UCSD-AML1 (cell line): ENCODE data around the gene MYADML2.
"Not testable (repeated sequence)": the region's sequence is repeated elsewhere in the genome, so short reads cannot be mapped to it uniquely, and the experiment has no call there.

Experiments
- DNase-seq: peaks from one replicate; lab custom pipeline; 2025; ENCODE audit not compliant: unreplicated experiment; lab: John Stamatoyannopoulos, UW

The MYADML2 gene

DNA sequence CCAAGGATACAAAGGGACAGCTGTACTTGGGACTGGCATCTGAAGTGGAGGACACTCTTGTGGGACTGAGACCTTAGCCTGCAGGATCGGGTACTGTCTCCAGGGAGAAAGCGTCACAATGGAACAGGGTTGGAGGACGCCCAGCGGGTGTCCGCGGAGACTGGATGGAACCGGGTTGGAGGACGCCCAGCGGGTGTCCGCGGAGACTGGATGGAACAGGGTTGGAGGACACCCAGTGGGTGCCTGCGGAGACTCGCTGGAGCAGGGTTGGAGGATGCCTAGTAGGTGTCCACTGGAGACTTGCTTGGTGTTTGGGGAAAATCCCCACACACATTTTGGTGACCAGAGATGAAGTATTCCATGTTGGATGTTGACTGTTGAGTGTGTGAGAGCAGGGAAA, at the start of gene MYADML2:
MYADML2 (minus strand) TSS at position 45 of the 400 bp plus-strand sequence. CDS start 5,492 bp downstream, outside the sequence.
- no peak for DNase-seq

GRCh38 chr17:81996232-81996756, 49.3 kb upstream of the MYADML2 start:
- DNase-seq, result no peak

DNA sequence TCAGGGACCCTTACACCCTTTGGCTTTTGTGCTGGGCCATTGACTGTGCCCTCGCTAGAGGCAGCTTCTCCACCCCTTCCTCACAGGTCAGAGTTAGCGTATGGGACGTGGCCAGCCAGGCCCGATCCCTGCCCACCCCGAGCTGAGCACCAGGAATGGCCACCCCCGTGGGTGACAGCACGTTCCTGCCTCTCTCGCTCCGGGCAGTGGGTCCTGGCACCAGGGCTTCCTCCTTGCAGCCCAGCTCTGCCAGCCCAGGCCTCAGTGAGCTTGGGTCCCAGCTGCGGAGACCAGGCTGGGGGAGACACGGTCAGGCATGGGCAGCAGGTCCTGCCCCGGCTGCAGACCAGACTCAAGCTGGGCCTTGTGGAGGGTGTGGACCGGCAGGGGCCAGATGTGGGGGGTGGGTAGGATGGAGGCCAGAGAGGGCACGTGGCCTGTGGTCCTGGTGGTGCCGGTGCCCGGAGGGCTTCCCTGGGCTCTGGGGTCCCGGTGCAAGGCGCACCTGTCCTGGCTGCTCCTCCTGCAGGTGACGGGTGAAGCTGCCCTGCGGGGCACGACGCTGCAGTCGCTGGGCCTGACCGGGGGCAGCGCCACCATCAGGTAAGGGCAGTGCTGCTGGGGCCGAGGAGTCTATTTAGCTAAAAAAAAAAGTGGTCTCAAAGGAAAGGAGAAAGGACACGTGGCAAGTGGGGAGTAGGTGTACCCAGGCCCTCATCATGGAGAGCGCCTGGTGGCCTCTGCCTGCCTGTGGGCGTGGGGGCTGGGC, 48.6 kb upstream of the MYADML2 start:
- DNase-seq, result no peak

DNA sequence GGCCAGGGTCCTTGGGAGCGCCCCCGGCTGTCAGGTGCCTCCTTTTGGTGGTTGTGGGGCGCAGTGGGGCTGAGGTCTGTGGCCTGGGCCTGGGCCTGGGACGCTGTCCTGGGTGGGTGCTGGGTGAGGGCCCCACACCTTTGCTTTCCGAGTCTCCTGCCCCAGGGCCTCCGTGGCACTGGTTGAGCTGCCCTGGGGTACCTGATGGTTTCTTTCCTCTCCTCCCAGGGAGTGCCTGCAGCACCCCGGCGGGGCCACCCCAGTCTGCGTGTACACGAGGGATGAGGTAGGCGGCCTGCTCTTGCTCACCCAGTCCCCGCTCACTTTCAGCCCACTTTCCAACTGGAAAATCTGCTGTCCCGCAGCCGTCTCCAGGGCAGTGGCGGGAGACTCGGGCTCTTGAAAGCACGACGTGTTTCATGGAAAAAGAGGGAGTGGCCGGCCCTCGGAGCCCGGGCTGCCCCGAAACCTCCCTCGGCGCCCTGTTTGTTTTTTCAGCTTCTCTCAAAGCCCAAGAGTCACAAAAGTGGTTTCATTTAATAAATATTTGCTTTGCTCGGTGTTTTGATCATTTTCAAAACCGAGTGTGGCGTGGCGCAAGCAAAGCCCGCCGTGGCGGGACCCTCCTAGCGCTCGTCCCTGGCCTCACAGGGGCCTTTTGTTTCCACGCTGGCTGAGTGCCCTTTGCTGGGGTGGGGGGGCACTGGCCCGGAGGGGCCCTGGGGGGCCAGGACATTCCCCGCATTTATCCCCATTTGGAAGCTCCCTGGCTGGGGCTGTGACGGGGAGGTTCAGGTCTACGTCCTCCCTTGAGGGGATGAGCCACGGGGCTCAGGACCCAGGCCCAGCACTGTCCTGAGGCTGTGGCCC, 47.8 kb upstream of the MYADML2 start:
- DNase-seq, result no peak

GRCh38 chr17:81993729-81994592, 46.9 kb upstream of the MYADML2 start:
- DNase-seq, result no peak

DNA sequence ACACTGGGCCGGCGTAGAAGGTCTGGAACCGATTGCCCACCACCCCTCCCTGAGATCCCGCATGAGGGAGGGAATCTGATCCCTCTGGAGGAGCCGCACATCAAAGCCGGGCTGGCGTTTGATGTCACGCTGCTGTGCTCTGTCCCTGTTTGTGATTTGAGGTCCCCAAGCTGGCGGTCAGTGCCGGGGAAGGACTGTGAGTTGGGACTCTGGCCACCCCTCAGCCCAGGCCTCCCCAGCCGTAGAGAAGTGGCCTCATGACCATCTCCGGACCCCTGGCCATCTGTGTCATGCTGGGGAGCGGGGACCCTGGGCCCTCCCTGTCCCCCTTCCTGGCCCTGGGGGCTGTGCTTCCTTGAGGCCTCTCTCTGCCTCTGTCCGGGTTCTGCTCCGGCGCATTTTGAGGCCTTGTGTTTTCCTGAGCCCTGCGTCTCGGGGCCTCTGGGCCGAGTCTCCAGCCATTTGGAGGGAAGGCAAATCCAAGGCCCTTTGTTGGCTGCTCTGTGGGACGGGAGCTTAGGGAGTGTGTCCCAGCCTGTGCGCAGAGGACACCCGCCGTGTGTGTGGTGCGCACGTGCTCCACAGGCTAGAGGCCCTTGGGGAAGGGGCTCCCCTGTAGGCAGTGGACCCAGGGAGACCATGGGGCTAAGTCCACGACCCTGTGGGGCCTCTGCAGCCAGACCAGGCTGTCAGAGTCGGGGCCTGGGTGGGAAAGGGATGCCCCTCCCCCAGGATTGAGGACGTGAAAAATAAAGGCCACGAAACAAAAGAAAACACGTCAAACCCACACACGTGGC, 45.5 kb upstream of the MYADML2 start:
- no peak for DNase-seq

- no peak for DNase-seq
Measured at GRCh38 chr17:81991684-81992305, 44.8 kb upstream of the MYADML2 start.

GRCh38 chr17:81990836-81991683, 44.0 kb upstream of the MYADML2 start:
- no peak for DNase-seq

GRCh38 chr17:81987161-81987770, 40.2 kb upstream of the MYADML2 start:
- no peak for DNase-seq

DNA sequence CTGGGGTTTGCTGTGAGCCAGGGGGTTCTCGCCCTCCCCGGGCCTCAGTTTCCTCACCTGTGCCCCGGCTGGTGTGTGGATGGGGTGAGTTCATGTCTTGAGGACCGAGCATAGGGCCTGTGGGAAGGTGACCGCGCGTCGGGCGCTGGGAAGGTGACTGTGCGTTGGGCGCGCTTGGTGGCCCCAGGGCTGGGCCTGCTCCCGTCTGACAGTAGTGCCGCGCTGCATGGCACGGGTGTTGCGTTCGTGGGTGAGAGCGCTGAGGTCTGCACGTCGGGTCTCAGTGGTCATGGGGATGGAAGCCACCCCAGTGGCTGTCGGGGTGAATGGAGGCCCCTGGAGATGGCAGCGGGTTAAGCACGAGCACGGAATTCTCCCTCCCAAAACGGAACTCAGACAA, 39.6 kb upstream of the MYADML2 start:
- no peak for DNase-seq

GRCh38 chr17:81984773-81985410, 37.9 kb upstream of the MYADML2 start:
- no peak for DNase-seq

DNA sequence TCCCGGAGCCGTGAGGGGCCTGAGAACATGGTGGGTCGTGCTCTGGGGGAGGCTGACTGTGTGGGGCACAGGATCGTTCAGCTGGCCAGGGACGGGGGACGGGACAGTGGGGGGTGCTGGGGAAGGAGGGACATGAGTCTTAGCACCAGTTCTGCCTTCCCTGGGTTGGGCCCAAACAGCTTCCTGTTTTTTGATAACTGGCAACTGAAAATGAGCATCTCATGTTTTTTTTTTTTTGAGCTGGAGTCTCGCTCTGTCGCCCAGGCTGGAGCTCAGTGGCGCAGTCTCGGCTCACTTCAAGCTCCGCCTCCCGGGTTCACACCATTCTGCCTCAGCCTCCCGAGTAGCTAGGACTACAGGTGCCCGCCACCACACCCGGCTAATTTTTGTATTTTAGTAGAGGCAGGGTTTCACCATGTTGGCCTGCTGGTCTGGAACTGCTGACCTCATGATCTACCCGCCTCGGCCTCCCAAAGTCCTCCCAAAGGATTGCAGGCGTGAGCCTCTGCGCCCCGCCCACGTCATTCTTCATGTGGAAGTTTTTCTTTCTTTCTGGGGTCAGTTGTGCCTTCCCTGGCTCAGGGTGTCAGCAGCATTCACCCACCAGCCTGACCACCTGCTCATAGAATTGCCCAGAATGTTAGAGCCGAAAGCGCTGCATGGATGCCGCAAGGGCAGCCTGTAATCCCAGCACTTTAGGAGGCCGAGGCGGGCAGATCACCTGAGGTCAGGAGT, 36.8 kb upstream of the MYADML2 start:
- no peak for DNase-seq

DNA sequence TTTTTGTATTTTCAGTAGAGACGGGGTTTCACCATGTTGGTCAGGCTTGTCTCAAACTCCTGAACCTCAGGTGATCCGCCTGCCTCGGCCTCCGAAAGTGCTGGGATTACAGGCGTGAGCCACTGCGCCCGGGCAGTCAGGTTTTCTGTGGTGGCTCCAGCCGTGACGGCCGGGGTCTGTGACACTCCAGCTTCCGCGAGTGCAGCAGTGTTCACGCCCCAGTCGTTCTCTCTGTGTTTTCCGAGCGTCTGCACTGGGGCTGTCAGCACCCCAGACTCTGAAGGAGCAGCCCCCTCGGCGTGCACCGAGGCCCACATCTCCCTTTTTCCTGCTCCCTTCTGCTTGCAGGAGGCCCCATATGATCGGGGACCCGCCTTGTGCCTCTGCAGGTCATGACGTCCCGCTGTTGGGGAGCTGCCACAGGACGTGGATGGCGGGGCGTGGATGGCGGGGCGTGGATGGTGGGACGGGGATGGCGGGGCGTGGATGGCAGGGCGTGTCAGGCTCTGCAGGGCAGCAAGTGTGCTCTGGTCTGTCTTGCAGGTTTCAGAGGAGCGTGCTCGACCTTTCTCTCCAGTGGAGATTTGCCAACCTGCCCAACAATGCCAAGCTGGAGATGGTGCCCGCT, 36.1 kb upstream of the MYADML2 start:
- DNase-seq, result no peak

DNA sequence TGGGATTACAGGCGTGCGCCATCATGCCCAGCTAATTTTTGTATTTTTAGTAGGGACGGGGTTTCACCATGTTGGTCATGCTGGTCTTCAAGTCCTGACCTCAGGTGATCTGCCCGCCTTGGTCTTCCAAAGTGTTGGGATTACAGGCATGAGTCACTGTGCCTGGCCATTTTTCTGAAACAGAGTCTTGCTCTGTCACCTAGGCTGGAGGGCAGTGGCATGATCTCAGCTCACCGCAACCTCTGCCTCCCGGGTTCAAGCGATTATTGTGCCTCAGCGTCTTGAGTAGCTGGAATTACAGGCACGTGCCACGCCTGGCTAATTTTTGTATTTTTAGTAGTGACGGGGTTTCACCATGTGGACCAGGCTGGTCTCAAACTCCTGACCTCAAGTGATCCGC, 34.5 kb upstream of the MYADML2 start:
- not testable (repeated sequence) for DNase-seq

DNA sequence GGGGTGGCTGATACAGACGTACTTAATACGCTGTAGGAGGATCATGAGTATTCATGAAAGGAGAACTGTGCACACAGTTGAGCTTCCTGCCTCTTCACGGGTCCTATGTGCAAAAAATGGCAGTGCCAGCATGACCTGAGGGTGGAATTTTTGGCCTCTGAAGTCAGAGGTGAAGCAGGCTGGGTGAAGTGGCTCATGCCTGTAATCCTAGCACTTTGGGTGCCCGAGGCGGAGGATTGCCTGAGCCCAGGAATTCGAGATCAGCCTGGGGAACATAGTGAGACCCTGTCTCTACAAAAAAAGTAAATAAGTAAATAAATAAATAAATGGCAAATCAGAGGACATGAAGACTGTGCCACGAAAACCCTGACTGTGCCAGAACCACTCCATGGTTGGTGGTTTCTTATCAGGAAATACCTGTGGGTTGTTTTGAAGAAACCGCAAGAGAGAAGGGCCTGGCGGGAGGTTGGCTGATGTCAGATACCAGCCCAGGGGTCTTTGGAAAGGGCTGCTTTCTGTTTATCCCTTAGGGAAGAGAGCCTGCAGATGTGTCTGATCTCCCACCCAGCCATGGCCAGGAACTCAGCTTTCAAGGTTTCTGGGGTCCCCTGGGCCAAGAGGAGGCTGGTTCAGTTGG, 33.8 kb upstream of the MYADML2 start:
- DNase-seq, result no peak

GRCh38 chr17:81980122-81980521, 33.1 kb upstream of the MYADML2 start:
- no peak for DNase-seq
